Measurements from ENCODE around the gene LRRC10B. TPM values are rescaled to one million over a fixed set of nuclear protein-coding genes. Genes with fewer than 3 reads are reported as not detected.

LRRC10B gene
- total RNA-seq, 2 experiments from 2014 or later = not detected

DNA sequence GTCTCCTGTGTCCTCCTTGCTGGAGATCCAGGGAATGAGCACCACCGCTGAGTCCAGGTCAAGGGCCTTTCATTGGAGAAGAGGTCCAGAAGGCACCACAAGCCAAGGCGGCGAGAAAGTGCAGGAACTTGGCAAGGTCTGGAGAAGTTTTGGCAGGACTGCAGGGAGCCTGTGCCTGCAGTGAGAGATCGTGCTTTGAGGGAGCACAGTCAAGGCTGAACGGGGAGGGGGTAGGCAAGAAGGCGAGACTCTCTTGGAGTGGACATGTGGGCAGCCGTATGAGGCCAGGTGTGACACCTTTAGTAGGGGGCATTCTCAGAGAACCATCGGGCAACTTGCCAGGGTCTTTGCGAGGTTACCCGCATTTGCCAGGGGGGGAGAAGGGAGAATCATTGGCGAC is 30.5 kb downstream of the LRRC10B start:
- Mint-ChIP-seq H3K4me1 (no peaks in the 10 kb centered on the region), H3K36me3 (no peaks in the 10 kb centered on the region), H3K4me3 (no peak overlapping the region), H3K9me3 (no peaks in the 10 kb centered on the region), H3K27me3 (peaks cover 28% of the 10 kb centered on the region), H3K27ac (no peak overlapping the region)
- no peak for DNase-seq

DNA sequence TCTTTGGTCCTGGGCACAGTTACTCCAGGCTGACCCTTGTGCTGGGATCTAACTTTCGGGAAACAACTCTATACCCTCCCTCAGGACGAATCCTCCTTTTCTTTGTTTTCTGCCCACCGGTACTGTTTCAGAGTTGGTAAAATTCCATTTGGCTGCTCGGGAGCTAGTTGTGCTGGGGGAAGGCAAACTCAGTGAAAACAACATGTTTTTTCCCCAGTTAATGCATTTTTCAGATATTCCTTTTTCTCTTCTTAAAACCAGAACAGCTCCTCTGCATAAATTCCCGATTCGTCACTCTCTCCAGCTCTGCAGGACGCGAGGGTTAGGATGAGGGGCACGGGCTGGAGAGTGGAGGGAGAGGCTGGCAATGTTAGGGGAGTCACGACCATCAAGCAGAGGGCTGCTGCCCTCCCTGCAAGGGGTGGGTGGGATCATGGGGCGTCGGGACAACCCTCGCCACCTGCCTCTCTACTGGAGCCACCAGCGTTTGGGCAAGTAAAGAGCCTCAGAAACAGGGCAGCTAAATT is 31.3 kb downstream of the LRRC10B start:
- H3K27me3 Mint-ChIP-seq = peaks cover 23% of the 10 kb centered on the region
- H3K27ac Mint-ChIP-seq = no peak overlapping the region
- no peaks in the 10 kb centered on the region for H3K4me1 Mint-ChIP-seq
- no peak overlapping the region for H3K4me3 Mint-ChIP-seq
- H3K36me3 Mint-ChIP-seq = peaks cover 1% of the 10 kb centered on the region
- DNase-seq = no peak
- no peaks in the 10 kb centered on the region for H3K9me3 Mint-ChIP-seq

DNA sequence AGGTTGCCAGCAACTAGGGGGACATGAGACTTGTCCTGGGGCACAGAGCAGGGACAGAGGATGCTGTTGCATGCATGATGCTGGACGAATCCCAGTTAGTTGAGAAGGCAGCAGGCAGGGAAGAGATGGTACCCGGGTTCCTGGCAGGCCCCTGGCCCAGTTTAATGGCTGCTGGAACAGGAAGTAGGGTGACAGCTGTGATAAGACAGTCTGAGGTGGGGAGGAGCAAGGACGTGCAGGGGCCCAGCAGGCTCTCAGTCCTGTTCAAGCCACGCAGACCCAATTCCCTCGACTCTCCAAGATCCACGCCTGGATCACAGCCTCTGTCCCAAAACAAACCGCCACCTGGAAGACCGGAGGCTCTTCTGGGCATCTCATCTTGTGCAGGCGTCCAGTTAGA is 32.0 kb downstream of the LRRC10B start:
- H3K27me3 Mint-ChIP-seq = peaks cover 24% of the 10 kb centered on the region
- H3K27ac Mint-ChIP-seq = no peak overlapping the region

DNA sequence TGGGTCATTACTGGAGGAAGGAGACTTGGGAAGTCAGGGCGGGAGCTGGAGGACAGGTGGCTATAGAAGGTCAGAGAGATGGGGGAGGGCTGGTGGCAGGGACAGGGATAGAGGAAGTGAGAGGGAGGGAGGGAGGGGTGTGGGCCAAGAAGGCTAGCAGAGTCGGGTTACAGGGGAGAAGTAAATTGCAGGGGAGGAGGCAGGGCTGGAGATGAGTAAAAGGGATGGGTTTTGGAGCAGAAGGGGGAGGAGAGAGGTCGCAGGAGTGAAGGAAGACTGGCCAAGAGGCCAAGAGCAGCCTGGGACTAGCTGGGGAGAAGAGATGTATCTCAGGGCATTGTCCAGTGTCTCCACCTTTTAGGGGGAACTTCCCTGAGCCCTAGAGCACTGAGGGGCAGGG is 33.0 kb downstream of the LRRC10B start:
- no peak overlapping the region for H3K4me3 Mint-ChIP-seq
- no peaks in the 10 kb centered on the region for H3K4me1 Mint-ChIP-seq
- H3K27me3 Mint-ChIP-seq = peaks cover 26% of the 10 kb centered on the region
- H3K27ac Mint-ChIP-seq = no peak overlapping the region
- DNase-seq = no peak
- peaks cover 1% of the 10 kb centered on the region for H3K36me3 Mint-ChIP-seq
- no peaks in the 10 kb centered on the region for H3K9me3 Mint-ChIP-seq

More for the DNA sequence above, 32.0 kb downstream of the LRRC10B start:
- Mint-ChIP-seq H3K9me3 (no peaks in the 10 kb centered on the region), H3K4me1 (no peaks in the 10 kb centered on the region), H3K4me3 (no peak overlapping the region), H3K36me3 (peaks cover 1% of the 10 kb centered on the region)
- DNase-seq = no peak

DNA sequence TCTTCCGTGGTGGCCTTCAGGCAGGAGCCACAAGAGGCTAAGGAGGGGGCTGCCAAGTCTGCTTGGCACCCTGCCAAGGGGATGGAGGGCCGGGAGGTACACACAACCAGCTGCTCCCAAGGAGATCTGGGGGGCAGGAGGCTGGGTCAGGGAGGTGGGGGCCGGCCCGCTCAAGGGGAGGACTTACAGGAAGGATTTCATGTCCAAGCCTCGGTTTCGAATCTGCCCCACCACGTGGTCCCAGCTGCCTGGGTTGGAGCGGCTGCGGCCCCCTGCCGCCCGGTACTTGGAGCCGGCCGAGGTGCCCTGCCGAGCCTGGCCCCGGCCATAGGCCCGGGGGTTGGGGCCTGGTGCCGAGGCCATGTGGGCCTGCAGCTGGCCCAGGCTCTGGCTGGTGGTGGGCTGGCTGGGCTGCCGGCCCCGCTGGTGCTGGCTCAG is 33.5 kb downstream of the LRRC10B start:
- no peak overlapping the region for H3K27ac Mint-ChIP-seq
- no peaks in the 10 kb centered on the region for H3K9me3 Mint-ChIP-seq
- no peaks in the 10 kb centered on the region for H3K4me1 Mint-ChIP-seq
- peaks cover 1% of the 10 kb centered on the region for H3K36me3 Mint-ChIP-seq
- peaks cover 28% of the 10 kb centered on the region for H3K27me3 Mint-ChIP-seq
- DNase-seq = no peak
- H3K4me3 Mint-ChIP-seq = no peak overlapping the region

DNA sequence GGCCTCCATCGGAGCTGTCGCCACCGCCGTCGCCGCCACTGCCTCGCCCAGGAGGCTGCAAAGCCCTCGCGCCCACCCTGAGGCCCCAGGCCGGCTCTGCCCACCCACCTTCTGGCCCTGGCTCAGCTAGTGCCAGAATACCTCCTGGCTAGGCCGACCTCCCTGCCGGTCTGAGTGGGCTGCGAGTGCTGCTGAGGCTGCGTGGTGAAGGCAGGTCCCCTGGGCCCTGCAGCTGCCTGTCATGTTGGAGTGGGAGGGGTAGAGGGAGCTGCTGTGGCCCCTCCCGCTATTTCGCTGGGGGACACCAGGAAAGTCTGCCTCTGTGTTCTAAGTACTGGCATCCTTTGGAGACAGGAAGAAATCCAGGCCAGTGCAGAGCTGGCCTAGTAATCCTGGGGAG is 34.2 kb downstream of the LRRC10B start:
- Mint-ChIP-seq H3K36me3 (peaks cover 1% of the 10 kb centered on the region), H3K4me3 (no peak overlapping the region), H3K9me3 (no peaks in the 10 kb centered on the region), H3K4me1 (no peaks in the 10 kb centered on the region), H3K27me3 (peaks cover 31% of the 10 kb centered on the region), H3K27ac (no peak overlapping the region)
- DNase-seq = no peak

DNA sequence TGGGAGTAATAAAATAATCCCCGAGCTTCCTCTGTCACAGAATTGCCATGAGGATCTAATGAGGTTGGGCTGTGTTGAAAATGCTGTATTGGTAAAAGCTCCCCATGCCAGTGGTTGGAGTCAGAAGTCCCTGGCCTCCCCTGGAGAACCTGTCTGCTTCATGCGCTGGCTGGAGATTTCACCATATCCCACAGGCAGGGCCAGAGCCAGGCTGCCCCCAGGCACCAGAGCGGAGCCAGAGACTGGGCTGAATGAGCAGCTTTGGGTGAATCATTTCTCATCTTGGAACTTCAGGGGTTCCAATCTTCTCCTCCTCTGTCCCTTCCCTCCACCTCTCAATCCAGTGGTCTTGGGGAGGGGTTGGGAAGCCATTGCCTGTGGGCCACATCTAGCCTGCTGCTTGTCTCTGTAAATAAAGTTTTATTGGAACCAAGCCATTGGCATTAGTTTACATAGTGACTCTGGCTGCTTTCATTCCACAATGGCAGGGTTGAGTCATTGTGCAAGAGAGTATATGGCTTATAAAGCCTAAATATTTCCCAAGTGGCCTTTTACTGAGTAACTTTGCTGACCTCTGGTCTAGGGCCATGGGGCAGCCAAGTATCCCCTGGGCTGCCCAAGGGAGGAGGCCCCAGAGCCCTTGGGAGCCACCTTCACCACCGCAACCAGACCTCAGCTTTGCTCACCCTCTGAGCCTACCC is 35.2 kb downstream of the LRRC10B start:
- Mint-ChIP-seq H3K9me3 (no peaks in the 10 kb centered on the region), H3K27ac (no peak overlapping the region), H3K4me1 (no peaks in the 10 kb centered on the region), H3K36me3 (peaks cover 1% of the 10 kb centered on the region), H3K27me3 (peaks cover 37% of the 10 kb centered on the region), H3K4me3 (no peak overlapping the region)
- DNase-seq = no peak

DNA sequence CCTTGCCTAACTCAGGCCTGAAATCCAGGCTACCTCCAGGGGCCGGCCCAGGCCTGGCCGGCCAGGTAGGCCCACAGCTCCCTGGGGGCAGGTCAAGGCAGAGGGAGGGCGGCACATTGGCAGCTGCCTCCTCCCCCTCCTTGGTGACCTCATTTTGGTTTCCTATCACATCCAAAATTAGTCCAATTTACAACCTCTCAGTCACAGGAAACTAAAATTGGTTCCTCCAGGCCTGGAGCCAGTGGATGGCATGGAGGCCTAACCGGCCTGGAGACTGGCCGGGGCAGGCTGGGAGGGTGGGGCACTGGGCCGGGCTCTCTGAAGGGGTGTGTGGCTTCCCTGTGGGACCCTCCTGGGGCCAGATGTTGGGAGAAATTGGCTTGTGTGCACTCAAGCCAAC is 35.9 kb downstream of the LRRC10B start:
- Mint-ChIP-seq H3K4me3 (no peak overlapping the region), H3K27ac (no peak overlapping the region), H3K4me1 (no peaks in the 10 kb centered on the region), H3K9me3 (no peaks in the 10 kb centered on the region), H3K36me3 (peaks cover 1% of the 10 kb centered on the region), H3K27me3 (peaks cover 43% of the 10 kb centered on the region)
- no peak for DNase-seq

DNA sequence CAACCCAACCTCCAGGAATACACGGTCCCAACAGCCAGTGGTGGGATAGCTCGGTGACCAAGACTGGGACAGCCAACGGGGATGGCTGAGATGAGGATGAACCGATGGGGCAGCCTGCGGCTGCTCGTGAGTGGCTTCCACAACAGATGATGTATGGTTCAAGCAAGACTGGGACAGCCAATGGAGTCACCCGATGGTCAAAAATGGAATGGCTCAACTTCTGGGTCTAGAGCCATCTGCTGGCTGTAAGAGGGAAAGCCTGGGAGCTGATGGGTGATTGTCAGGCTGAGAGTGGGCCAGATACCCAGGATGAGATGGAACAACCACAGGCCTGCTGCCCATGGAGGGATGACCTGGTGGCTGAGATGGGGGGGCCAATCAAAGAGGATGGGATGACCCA is 36.8 kb downstream of the LRRC10B start:
- no peak for DNase-seq
- no peak overlapping the region for H3K27ac Mint-ChIP-seq
- H3K36me3 Mint-ChIP-seq = peaks cover 1% of the 10 kb centered on the region
- peaks cover 48% of the 10 kb centered on the region for H3K27me3 Mint-ChIP-seq
- H3K9me3 Mint-ChIP-seq = no peaks in the 10 kb centered on the region
- H3K4me3 Mint-ChIP-seq = no peak overlapping the region
- H3K4me1 Mint-ChIP-seq = no peaks in the 10 kb centered on the region

DNA sequence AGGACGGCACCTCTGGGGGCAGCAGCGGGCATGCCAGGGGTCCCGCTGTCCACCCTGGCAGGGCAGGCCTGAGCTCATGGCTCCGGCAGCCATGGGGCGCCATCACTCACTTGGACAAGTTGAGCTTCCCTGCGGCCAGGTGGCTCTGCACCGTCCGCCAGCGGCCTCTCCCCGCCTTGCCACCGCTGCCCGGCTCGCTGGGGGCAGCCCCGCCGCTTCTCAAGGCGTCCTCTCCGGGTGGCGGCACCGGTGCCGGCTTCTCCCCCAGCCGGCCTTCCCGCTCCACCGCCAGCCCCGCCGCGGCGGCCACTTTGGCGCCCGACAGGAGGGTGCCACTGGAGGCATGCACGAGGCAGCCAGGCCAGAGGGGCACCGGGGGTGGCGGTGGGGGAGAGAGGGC is 37.4 kb downstream of the LRRC10B start:
- Mint-ChIP-seq H3K27me3 (peaks cover 43% of the 10 kb centered on the region), H3K36me3 (peaks cover 1% of the 10 kb centered on the region), H3K27ac (no peak overlapping the region), H3K4me3 (no peak overlapping the region), H3K9me3 (no peaks in the 10 kb centered on the region), H3K4me1 (no peaks in the 10 kb centered on the region)
- no peak for DNase-seq

DNA sequence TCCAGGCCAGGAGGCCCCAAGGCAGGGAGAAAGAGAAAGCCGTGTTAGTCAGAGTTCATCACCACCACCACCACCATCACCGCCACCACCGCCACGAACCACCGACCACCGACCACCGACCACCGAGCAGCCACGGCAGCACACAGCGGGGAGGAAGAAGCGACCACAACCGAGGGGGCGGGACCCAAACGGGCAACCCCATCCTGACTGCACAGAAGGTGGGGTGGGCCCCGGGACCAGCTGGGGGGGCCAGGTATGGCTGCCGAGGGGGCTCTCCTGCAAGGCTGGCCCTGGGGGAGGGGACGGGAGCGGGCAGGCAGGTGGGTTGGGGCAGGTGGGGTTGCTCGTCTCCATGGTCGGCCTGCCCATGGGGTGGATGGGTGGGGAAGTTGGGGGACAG is 38.1 kb downstream of the LRRC10B start:
- no peak for DNase-seq
- no peak overlapping the region for H3K27ac Mint-ChIP-seq

DNA sequence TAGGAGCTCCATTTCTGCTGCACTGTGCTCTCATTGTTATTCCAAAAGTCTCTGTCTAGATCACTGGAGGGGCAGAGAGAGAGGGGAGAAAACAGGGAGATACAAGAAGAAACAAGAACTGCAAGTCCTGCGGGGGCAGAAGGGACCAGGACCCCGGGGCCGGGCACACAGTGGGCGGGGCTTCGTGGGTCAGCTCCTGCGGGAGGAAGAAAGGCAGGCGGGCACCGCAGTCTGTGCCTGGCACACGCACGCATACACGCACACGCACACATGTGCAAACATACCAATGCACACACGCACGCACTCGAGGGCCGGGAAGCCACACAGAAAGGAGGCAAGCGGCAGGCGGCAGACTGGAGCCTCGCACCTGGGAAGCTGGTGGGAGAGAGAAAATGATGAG is 38.7 kb downstream of the LRRC10B start:
- Mint-ChIP-seq H3K36me3 (peaks cover 1% of the 10 kb centered on the region), H3K4me1 (no peaks in the 10 kb centered on the region), H3K27me3 (peaks cover 36% of the 10 kb centered on the region), H3K4me3 (no peak overlapping the region), H3K27ac (no peak overlapping the region), H3K9me3 (no peaks in the 10 kb centered on the region)
- DNase-seq = no peak

More for the DNA sequence above, 38.1 kb downstream of the LRRC10B start:
- Mint-ChIP-seq H3K9me3 (no peaks in the 10 kb centered on the region), H3K4me1 (no peaks in the 10 kb centered on the region), H3K27me3 (peaks cover 39% of the 10 kb centered on the region), H3K36me3 (peaks cover 1% of the 10 kb centered on the region), H3K4me3 (no peak overlapping the region)

DNA sequence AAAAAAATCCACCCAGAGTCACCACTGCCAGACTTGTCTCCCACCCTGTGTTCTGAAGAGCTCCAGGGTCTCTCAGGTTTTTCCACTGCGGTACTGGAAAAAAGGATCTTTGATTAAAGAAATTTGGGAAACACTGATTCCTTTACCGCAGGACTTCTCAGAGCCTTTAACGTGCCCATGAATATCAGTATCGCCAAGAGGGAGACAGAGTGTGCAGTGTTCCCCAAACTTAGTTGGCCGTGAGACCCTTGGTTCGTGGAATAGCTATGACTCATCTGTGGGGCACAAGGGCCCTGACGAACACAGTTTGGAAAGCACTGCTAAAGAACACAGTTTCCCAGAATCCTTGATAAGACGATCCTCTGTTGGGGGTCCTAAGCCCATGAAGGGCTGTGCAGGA is 40.6 kb downstream of the LRRC10B start:
- Mint-ChIP-seq H3K4me1 (peaks cover 2% of the 10 kb centered on the region), H3K9me3 (no peaks in the 10 kb centered on the region), H3K4me3 (no peak overlapping the region), H3K27me3 (peaks cover 52% of the 10 kb centered on the region), H3K36me3 (peaks cover under 1% of the 10 kb centered on the region), H3K27ac (no peak overlapping the region)
- DNase-seq = no peak

DNA sequence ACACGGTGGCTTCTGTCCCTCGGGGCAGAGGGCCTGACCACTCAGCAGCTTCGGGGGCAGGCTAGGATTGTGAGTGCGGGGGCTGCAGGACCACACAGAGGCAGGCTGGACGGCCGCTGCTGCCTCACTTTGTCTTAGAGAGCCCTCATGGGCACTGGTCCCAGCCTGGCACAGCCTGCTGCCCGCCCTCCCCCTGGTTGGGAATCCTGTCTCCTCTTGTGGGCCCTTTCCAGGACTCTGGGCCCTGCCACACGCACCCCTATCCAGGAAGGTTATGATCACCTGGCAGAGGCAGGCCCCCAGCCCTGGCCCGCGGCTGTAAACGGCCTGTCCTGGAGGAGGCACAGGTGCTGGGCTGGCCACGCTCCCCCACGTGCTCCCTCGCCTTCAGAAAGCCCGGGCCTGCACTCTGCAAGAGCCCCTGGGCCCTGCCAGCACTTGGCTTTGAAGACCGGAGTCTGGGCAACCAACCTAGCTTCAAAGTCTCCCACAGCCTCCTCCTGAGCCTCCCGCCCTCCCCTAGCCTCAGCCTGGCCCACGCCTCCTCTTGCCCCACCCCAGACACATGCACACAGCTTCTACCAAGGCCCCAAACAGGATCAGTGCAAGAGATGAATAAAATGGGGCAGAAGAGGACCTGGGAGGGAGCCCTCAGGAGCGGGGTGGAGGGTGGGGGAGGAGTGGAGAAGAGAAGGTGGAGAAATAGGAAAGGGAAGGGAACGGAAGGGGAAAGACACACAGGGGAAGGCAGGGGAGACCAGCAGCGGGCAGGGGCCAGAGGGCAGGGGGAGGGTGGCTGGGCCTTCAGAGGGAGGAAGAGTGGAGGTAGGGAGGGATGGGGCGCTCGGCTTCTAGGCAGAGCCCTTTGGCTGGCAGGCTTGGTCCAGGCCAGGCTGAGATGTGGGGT is 41.4 kb downstream of the LRRC10B start:
- no peaks in the 10 kb centered on the region for H3K9me3 Mint-ChIP-seq
- no peak overlapping the region for H3K4me3 Mint-ChIP-seq
- no peak for DNase-seq
- H3K36me3 Mint-ChIP-seq = no peaks in the 10 kb centered on the region
- peaks cover 58% of the 10 kb centered on the region for H3K27me3 Mint-ChIP-seq
- H3K27ac Mint-ChIP-seq = no peak overlapping the region
- peaks cover 5% of the 10 kb centered on the region for H3K4me1 Mint-ChIP-seq

DNA sequence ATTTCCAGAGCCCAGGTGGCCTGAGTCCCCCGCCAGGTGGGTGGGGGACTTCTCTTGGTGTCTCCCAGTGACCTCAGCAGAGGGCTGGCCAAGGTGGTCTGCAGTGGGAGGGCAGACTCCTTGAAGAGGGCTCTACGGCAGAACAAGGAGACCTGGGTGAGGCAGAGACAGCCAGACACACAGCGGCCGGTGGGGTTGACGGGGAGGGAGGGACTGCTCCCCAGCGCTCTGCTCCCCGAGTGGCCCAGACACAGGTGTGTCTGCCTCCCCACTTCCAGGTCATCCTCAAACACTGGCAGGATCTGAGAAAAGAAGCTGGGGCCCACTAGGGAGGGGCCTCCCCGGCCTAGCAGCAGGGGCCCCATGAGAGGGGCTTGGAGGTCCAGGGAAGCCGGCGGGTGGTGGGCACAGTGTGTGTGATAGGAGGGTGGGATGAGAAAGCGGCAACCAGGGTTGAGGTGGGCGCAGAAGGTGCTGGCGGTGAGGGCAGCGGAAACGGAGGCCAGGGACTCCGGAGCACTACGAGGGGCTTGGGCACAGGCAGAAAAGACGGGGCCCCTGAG is 42.2 kb downstream of the LRRC10B start:
- peaks cover 5% of the 10 kb centered on the region for H3K4me1 Mint-ChIP-seq
- DNase-seq = no peak
- no peaks in the 10 kb centered on the region for H3K9me3 Mint-ChIP-seq
- no peaks in the 10 kb centered on the region for H3K36me3 Mint-ChIP-seq
- no peak overlapping the region for H3K4me3 Mint-ChIP-seq
- no peak overlapping the region for H3K27ac Mint-ChIP-seq
- H3K27me3 Mint-ChIP-seq = peaks cover 58% of the 10 kb centered on the region
